ENCODE data around the gene DOCK1. TPM values are rescaled to one million over a fixed set of nuclear protein-coding genes. Genes with fewer than 3 reads are reported as not detected.

Gene DOCK1
- total RNA-seq, 1 donor from 2014 or later: 57.8 TPM

GRCh38 chr10:126921162-126921561 is 15.9 kb downstream of the DOCK1 start:
- Mint-ChIP-seq H3K4me1 (ENCODE audit: low read depth) (peaks cover 39% of the 10 kb centered on the region), H3K9me3 (ENCODE audit: low read depth) (no peaks in the 10 kb centered on the region), H3K27me3 (ENCODE audit: low read depth) (no peaks in the 10 kb centered on the region), H3K36me3 (ENCODE audit: low read depth) (peaks cover 3% of the 10 kb centered on the region), H3K4me3 (ENCODE audit: unreplicated experiment) (no peak overlapping the region), H3K27ac (ENCODE audit: unreplicated experiment) (peak overlapping the region; percentile 37)
- DNase-seq (ENCODE audit: low spot score): no peak
- TF ChIP-seq CTCF (IDR thresholded peaks at IDR 0.05): no peak

DNA sequence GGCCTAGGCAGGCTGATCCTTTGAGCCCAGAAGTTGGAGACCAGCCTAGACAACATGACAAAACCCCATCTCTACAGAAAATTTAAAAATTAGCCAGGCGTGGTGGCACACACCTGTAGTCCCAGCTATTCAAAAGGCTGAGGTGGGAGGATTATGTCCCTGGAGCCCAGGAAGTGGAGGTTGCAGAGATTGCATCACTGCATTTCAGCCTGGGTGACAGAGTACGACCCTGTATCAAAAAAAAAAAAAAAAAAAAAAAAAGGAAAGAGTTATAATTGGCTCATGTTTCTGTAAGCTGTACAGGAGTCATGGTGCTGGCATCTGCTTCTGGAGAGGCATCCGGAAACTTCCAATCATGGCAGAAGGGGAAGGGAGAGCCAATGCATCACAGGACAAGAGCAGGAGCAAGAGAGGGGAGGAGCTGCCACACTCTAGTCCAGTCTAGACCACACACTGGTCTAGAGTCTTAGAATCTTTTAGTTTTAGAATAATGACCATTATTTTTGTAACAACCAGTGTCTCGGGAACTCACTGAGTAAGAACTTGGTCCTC is 16.8 kb downstream of the DOCK1 start:
- Mint-ChIP-seq H3K9me3 (ENCODE audit: low read depth) (no peaks in the 10 kb centered on the region), H3K27me3 (ENCODE audit: low read depth) (no peaks in the 10 kb centered on the region), H3K27ac (ENCODE audit: unreplicated experiment) (peak overlapping the region; percentile 77), H3K36me3 (ENCODE audit: low read depth) (peaks cover 7% of the 10 kb centered on the region), H3K4me1 (ENCODE audit: low read depth) (peaks cover 38% of the 10 kb centered on the region), H3K4me3 (ENCODE audit: unreplicated experiment) (no peak overlapping the region)
- no peak for DNase-seq (ENCODE audit: low spot score)
- no peak for TF ChIP-seq CTCF (IDR thresholded peaks at IDR 0.05)

DNA sequence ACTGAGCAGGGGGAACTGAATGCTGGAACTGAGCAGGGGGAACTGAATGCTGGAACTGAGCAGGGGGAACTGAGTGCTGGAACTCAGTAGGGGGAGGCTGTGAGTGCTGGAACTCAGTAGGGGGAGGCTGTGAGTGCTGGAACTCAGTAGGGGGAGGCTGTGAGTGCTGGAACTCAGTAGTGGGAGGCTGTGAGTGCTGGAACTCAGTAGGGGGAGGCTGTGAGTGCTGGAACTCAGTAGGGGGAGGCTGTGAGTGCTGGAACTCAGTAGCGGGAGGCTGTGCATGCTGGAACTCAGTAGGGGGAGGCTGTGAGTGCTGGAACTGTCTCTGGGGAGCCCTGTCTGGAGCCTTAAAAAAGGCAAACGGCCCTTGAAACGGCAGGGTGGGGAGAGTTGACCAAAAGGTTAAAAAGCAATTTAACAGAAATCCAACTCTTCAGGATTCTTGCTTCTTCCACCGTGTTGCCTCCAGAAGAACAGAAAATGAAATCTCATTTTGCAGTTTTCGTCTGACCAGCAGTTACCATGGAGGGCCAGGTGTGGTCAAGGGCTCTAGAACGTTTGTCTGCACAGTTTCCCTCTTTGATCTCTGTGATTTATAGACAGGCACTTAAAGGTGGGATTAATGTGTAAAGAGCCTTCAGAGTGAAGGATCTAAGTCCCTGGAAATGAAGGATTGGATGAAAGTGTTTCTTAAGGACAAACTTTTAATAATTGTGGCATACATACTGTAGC is 19.1 kb downstream of the DOCK1 start:
- Mint-ChIP-seq H3K27me3 (ENCODE audit: low read depth) (no peaks in the 10 kb centered on the region), H3K9me3 (ENCODE audit: low read depth) (no peaks in the 10 kb centered on the region), H3K4me1 (ENCODE audit: low read depth) (peaks cover 32% of the 10 kb centered on the region), H3K36me3 (ENCODE audit: low read depth) (peaks cover 13% of the 10 kb centered on the region), H3K4me3 (ENCODE audit: unreplicated experiment) (no peak overlapping the region), H3K27ac (ENCODE audit: unreplicated experiment) (peak overlapping the region; percentile 46)
- no peak for DNase-seq (ENCODE audit: low spot score)
- TF ChIP-seq CTCF (IDR thresholded peaks at IDR 0.05): no peak

GRCh38 chr10:126924915-126925300 is 19.7 kb downstream of the DOCK1 start:
- H3K36me3 Mint-ChIP-seq (ENCODE audit: low read depth): peaks cover 13% of the 10 kb centered on the region

DNA sequence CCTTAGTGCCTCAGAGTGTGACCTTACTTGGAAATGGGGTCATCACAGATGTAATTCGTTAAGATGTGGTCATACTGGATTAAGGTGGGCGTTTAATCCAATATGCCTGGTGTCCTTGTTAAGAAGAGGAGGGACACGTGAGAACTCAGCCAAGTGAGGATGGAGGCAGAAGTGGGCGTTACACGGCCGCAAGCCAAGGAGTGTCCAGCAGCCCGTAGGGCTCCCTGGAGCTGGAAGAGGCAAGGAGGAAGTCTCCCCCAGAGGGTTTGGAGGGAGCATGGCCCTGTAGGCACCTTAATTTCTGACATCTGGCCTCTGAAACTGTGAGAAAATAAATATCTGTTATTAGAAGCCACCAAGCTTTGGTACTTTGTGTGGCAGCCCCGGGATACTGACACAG is 21.3 kb downstream of the DOCK1 start:
- H3K27ac Mint-ChIP-seq (ENCODE audit: unreplicated experiment): no peak overlapping the region
- DNase-seq (ENCODE audit: low spot score): no peak
- H3K36me3 Mint-ChIP-seq (ENCODE audit: low read depth): peaks cover 11% of the 10 kb centered on the region
- no peak overlapping the region for H3K4me3 Mint-ChIP-seq (ENCODE audit: unreplicated experiment)
- H3K27me3 Mint-ChIP-seq (ENCODE audit: low read depth): no peaks in the 10 kb centered on the region
- peaks cover 48% of the 10 kb centered on the region for H3K4me1 Mint-ChIP-seq (ENCODE audit: low read depth)
- TF ChIP-seq CTCF (IDR thresholded peaks at IDR 0.05): no peak
- no peaks in the 10 kb centered on the region for H3K9me3 Mint-ChIP-seq (ENCODE audit: low read depth)

More at GRCh38 chr10:126924915-126925300, 19.7 kb downstream of the DOCK1 start:
- Mint-ChIP-seq H3K27me3 (ENCODE audit: low read depth) (no peaks in the 10 kb centered on the region), H3K9me3 (ENCODE audit: low read depth) (no peaks in the 10 kb centered on the region), H3K4me1 (ENCODE audit: low read depth) (peaks cover 35% of the 10 kb centered on the region), H3K4me3 (ENCODE audit: unreplicated experiment) (no peak overlapping the region), H3K27ac (ENCODE audit: unreplicated experiment) (peak overlapping the region; percentile 59)
- TF ChIP-seq CTCF (IDR thresholded peaks at IDR 0.05): no peak
- DNase-seq (ENCODE audit: low spot score): no peak
